Activated naive CD4-positive, alpha-beta T cell treated with anti-CD3 and anti-CD28 coated beads, Interleukin-2, amount 50 U/mL, for 24 hours (primary cell): ENCODE measurements around the gene KLF5.
A peak's percentile ranks its signal among the peaks of the same experiment; 100 is the strongest.

Experiments used
- H3K27ac Mint-ChIP-seq: one replicate; pipeline ENCODE4 v1.8.0; 2021; ENCODE audit warnings: mild to moderate bottlenecking, mixed read lengths
- H3K27me3 Mint-ChIP-seq: one replicate; pipeline ENCODE4 v1.8.0; 2021; ENCODE audit warnings: mixed read lengths
- H3K36me3 Mint-ChIP-seq: one replicate; pipeline ENCODE4 v1.8.0; 2021; ENCODE audit warnings: mixed read lengths
- H3K4me1 Mint-ChIP-seq: one replicate; pipeline ENCODE4 v1.8.0; 2021; ENCODE audit warnings: mixed read lengths
- H3K4me3 Mint-ChIP-seq: one replicate; pipeline ENCODE4 v1.8.0; 2021; ENCODE audit warnings: mild to moderate bottlenecking, mixed read lengths
- H3K9me3 Mint-ChIP-seq: one replicate; pipeline ENCODE4 v1.8.0; 2021; ENCODE audit warnings: mixed read lengths

Gene KLF5

GRCh38 chr13:73055813-73056564 is 2.8 kb upstream of the KLF5 start:
- Mint-ChIP-seq H3K9me3 (no peaks in the 10 kb centered on the region), H3K4me3 (no peak overlapping the region), H3K27me3 (peaks cover 14% of the 10 kb centered on the region), H3K4me1 (peaks cover 21% of the 10 kb centered on the region), H3K36me3 (peaks cover 2% of the 10 kb centered on the region), H3K27ac (no peak overlapping the region)

- Mint-ChIP-seq H3K4me3 (no peak overlapping the region), H3K4me1 (peaks cover 21% of the 10 kb centered on the region), H3K27me3 (peaks cover 14% of the 10 kb centered on the region)
Measured at GRCh38 chr13:73056565-73056962, 2.2 kb upstream of the KLF5 start.

GRCh38 chr13:73057284-73058063 is 1.3 kb upstream of the KLF5 start:
- Mint-ChIP-seq H3K36me3 (peaks cover 2% of the 10 kb centered on the region), H3K9me3 (no peaks in the 10 kb centered on the region), H3K27ac (no peak overlapping the region), H3K4me1 (peaks cover 21% of the 10 kb centered on the region), H3K4me3 (no peak overlapping the region), H3K27me3 (peaks cover 14% of the 10 kb centered on the region)

More at GRCh38 chr13:73056565-73056962, 2.2 kb upstream of the KLF5 start:
- Mint-ChIP-seq H3K36me3 (peaks cover 2% of the 10 kb centered on the region), H3K27ac (no peak overlapping the region), H3K9me3 (no peaks in the 10 kb centered on the region)

- peaks cover 2% of the 10 kb centered on the region for H3K36me3 Mint-ChIP-seq
- peaks cover 14% of the 10 kb centered on the region for H3K27me3 Mint-ChIP-seq
- peak overlapping the region; percentile 86 for H3K4me3 Mint-ChIP-seq
- no peaks in the 10 kb centered on the region for H3K9me3 Mint-ChIP-seq
- H3K4me1 Mint-ChIP-seq, result peaks cover 21% of the 10 kb centered on the region
- no peak overlapping the region for H3K27ac Mint-ChIP-seq
Measured at GRCh38 chr13:73058064-73058313, 816 bp upstream of the KLF5 start.

GRCh38 chr13:73058432-73058735 is 421 bp upstream of the KLF5 start:
- Mint-ChIP-seq H3K4me3 (peak overlapping the region; percentile 86), H3K4me1 (peaks cover 21% of the 10 kb centered on the region), H3K9me3 (no peaks in the 10 kb centered on the region), H3K36me3 (peaks cover 2% of the 10 kb centered on the region), H3K27me3 (peaks cover 14% of the 10 kb centered on the region), H3K27ac (no peak overlapping the region)

GRCh38 chr13:73059460-73060250 is 850 bp downstream of the KLF5 start:
- H3K27ac Mint-ChIP-seq, result no peak overlapping the region
- H3K27me3 Mint-ChIP-seq, result peaks cover 14% of the 10 kb centered on the region
- H3K36me3 Mint-ChIP-seq, result peaks cover 2% of the 10 kb centered on the region
- H3K4me3 Mint-ChIP-seq, result peak overlapping the region; percentile 78
- peaks cover 21% of the 10 kb centered on the region for H3K4me1 Mint-ChIP-seq
- no peaks in the 10 kb centered on the region for H3K9me3 Mint-ChIP-seq

GRCh38 chr13:73060251-73061160 is 1.7 kb downstream of the KLF5 start:
- Mint-ChIP-seq H3K27ac (no peak overlapping the region), H3K27me3 (peaks cover 12% of the 10 kb centered on the region), H3K4me1 (peaks cover 21% of the 10 kb centered on the region), H3K4me3 (peak overlapping the region; percentile 78), H3K9me3 (no peaks in the 10 kb centered on the region), H3K36me3 (peaks cover 2% of the 10 kb centered on the region)

GRCh38 chr13:73061473-73061872 is 2.7 kb downstream of the KLF5 start:
- peaks cover 6% of the 10 kb centered on the region for H3K27me3 Mint-ChIP-seq
- H3K27ac Mint-ChIP-seq, result no peak overlapping the region
- H3K36me3 Mint-ChIP-seq, result no peaks in the 10 kb centered on the region
- H3K9me3 Mint-ChIP-seq, result no peaks in the 10 kb centered on the region
- H3K4me3 Mint-ChIP-seq, result no peak overlapping the region
- peaks cover 21% of the 10 kb centered on the region for H3K4me1 Mint-ChIP-seq

- Mint-ChIP-seq H3K4me3 (no peak overlapping the region), H3K36me3 (no peaks in the 10 kb centered on the region), H3K27me3 (peaks cover 6% of the 10 kb centered on the region), H3K9me3 (no peaks in the 10 kb centered on the region), H3K4me1 (peaks cover 21% of the 10 kb centered on the region), H3K27ac (no peak overlapping the region)
Measured at GRCh38 chr13:73061876-73062275, 3.1 kb downstream of the KLF5 start.

GRCh38 chr13:73062468-73062867 is 3.7 kb downstream of the KLF5 start:
- no peaks in the 10 kb centered on the region for H3K36me3 Mint-ChIP-seq
- H3K4me1 Mint-ChIP-seq, result peaks cover 21% of the 10 kb centered on the region
- H3K4me3 Mint-ChIP-seq, result no peak overlapping the region
- peaks cover 4% of the 10 kb centered on the region for H3K27me3 Mint-ChIP-seq
- no peaks in the 10 kb centered on the region for H3K9me3 Mint-ChIP-seq
- H3K27ac Mint-ChIP-seq, result no peak overlapping the region

GRCh38 chr13:73063166-73063565 is 4.4 kb downstream of the KLF5 start:
- no peak overlapping the region for H3K4me3 Mint-ChIP-seq
- no peaks in the 10 kb centered on the region for H3K36me3 Mint-ChIP-seq
- peaks cover 20% of the 10 kb centered on the region for H3K4me1 Mint-ChIP-seq
- no peak overlapping the region for H3K27ac Mint-ChIP-seq
- no peaks in the 10 kb centered on the region for H3K9me3 Mint-ChIP-seq
- peaks cover 4% of the 10 kb centered on the region for H3K27me3 Mint-ChIP-seq

- Mint-ChIP-seq H3K36me3 (no peaks in the 10 kb centered on the region), H3K4me1 (peaks cover 9% of the 10 kb centered on the region), H3K9me3 (no peaks in the 10 kb centered on the region), H3K27ac (no peak overlapping the region), H3K4me3 (no peak overlapping the region), H3K27me3 (no peaks in the 10 kb centered on the region)
Measured at GRCh38 chr13:73065036-73065435, 6.2 kb downstream of the KLF5 start.

- H3K9me3 Mint-ChIP-seq, result no peaks in the 10 kb centered on the region
- H3K4me1 Mint-ChIP-seq, result peaks cover 1% of the 10 kb centered on the region
- no peak overlapping the region for H3K27ac Mint-ChIP-seq
- no peaks in the 10 kb centered on the region for H3K36me3 Mint-ChIP-seq
- no peak overlapping the region for H3K4me3 Mint-ChIP-seq
- H3K27me3 Mint-ChIP-seq, result no peaks in the 10 kb centered on the region
Measured at GRCh38 chr13:73065665-73066340, 7.0 kb downstream of the KLF5 start.

GRCh38 chr13:73069206-73069805 is 10.5 kb downstream of the KLF5 start:
- Mint-ChIP-seq H3K9me3 (no peaks in the 10 kb centered on the region), H3K27ac (no peak overlapping the region), H3K4me3 (no peak overlapping the region), H3K36me3 (no peaks in the 10 kb centered on the region), H3K4me1 (no peaks in the 10 kb centered on the region), H3K27me3 (no peaks in the 10 kb centered on the region)
